GM03348 (cell line): ENCODE data around the gene RAVER2.

Source experiments
- DNase-seq: peaks from one replicate; pipeline ENCODE4 v3.0.0; 2012; ENCODE audit warnings: low spot score

Gene RAVER2

DNA sequence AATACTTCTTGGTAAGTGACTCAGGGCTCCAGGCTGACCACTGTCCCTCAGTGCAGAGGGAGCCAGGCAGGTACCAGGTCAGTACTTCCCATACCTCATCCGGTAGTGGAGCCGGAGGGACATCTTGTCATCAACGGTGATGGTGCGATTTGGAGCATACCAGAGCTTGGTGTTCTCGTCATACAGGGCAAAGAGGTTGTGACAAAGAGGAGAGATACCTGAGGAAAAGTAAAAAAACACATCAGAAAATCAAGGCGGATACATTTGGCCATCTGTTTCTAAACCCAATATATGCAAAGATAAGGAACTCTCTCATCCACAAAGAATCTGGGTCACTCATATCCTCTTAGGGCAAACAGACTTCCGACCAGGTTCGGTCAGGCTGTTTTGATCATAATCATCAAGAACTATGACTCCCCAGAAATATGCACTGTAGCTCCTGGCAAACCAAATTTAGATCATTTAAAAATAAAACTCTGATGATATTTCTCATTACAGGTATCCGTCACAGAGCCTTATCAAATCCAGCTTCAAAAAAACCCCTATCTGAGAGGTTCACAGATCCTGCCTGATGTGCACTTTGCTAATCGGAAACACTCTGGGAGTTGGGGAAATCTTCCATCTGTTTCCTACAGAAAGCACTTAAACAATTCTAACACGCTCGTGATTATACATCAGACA lies 134.2 kb downstream of the RAVER2 start:
- no peak for DNase-seq

DNA sequence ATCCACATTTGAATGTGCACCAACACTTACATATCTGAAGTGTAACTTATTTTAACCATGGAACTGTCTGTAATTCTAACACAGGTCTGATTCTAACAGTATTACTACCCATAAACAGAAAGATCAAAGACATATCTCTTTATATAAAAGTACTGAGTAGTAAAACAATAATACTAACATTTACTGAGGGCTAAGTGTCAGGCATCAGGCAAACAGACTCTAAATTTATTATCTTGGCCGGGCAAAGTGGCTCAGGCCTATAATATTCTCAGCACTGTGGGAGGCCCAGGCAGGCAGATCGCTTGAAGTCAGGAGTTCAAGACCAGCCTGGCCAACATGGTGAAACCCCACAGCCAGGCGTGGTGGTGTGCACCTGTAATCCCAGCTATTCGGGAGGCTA lies 135.6 kb downstream of the RAVER2 start:
- no peak for DNase-seq

DNA sequence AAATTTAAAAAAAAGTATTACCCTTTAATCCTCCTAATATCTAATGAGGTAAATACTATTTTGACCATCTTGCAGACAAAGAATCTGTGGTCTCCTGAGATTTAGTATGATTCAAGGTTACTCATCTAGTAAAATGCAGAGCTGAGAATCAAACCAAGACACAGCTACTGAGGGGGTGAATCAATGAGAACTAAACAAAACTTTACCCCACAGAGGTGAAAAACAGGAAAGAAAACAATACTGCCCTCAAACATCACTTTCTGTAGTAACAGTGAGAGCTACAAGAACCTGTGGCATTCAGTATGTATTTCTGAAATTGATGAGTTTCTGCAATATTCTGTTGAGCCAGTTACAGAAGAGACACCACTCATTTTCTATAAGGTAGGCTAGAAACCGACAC lies 136.4 kb downstream of the RAVER2 start:
- peak; percentile 43 for DNase-seq
